ENCODE data around the gene PCDHB7.
"Not testable (repeated sequence)": the region's sequence is repeated elsewhere in the genome, so short reads cannot be mapped to it uniquely, and the experiment has no call there.

Gene PCDHB7

GRCh38 chr5:141172381-141173204 lies at the start of gene PCDHB7:
PCDHB7 (plus strand) TSS chr5:141172644; CDS start chr5:141172836, 192 bp downstream.
- no peak for DNase-seq (ENCODE audit: low read depth)

GRCh38 chr5:141123396-141124135 lies 48.9 kb upstream of the PCDHB7 start:
- not testable (repeated sequence) for DNase-seq (ENCODE audit: low read depth)

- DNase-seq (ENCODE audit: low read depth) = no peak
Measured at GRCh38 chr5:141127305-141127704, 45.1 kb upstream of the PCDHB7 start.

- DNase-seq (ENCODE audit: low read depth) = no peak
Measured at GRCh38 chr5:141135030-141135717, 37.3 kb upstream of the PCDHB7 start, which contains the start of gene PCDHB5. PCDHB5 (plus strand) TSS chr5:141135206; CDS start chr5:141135435, 229 bp downstream.

GRCh38 chr5:141135718-141136266 lies 36.7 kb upstream of the PCDHB7 start:
- DNase-seq (ENCODE audit: low read depth) = no peak

GRCh38 chr5:141137346-141137745 lies 35.1 kb upstream of the PCDHB7 start:
- not testable (repeated sequence) for DNase-seq (ENCODE audit: low read depth)

GRCh38 chr5:141149812-141150211 lies 22.6 kb upstream of the PCDHB7 start, which contains the start of gene PCDHB6:
PCDHB6 (plus strand) TSS chr5:141150057; CDS start chr5:141150258, 201 bp downstream.
- DNase-seq (ENCODE audit: low read depth) = no peak

GRCh38 chr5:141150224-141150992 lies 22.0 kb upstream of the PCDHB7 start:
- no peak for DNase-seq (ENCODE audit: low read depth)

- DNase-seq (ENCODE audit: low read depth) = no peak
Measured at GRCh38 chr5:141150993-141151325, 21.5 kb upstream of the PCDHB7 start.

- not testable (repeated sequence) for DNase-seq (ENCODE audit: low read depth)
Measured at GRCh38 chr5:141151632-141152031, 20.8 kb upstream of the PCDHB7 start.

GRCh38 chr5:141152096-141152495 lies 20.3 kb upstream of the PCDHB7 start:
- DNase-seq (ENCODE audit: low read depth) = not testable (repeated sequence)

GRCh38 chr5:141155540-141156374 lies 16.7 kb upstream of the PCDHB7 start:
- no peak for DNase-seq (ENCODE audit: low read depth)

- DNase-seq (ENCODE audit: low read depth) = not testable (repeated sequence)
Measured at GRCh38 chr5:141157356-141157755, 15.1 kb upstream of the PCDHB7 start.

GRCh38 chr5:141157901-141158300 lies 14.5 kb upstream of the PCDHB7 start:
- DNase-seq (ENCODE audit: low read depth) = not testable (repeated sequence)

GRCh38 chr5:141174291-141175104 lies 2.1 kb downstream of the PCDHB7 start:
- not testable (repeated sequence) for DNase-seq (ENCODE audit: low read depth)

GRCh38 chr5:141175933-141176332 lies 3.5 kb downstream of the PCDHB7 start:
- no peak for DNase-seq (ENCODE audit: low read depth)

- DNase-seq (ENCODE audit: low read depth) = not testable (repeated sequence)
Measured at GRCh38 chr5:141177577-141178191, 5.2 kb downstream of the PCDHB7 start, which contains the start of gene PCDHB8. PCDHB8 (plus strand) TSS chr5:141177790; CDS start chr5:141178035, 245 bp downstream.

- not testable (repeated sequence) for DNase-seq (ENCODE audit: low read depth)
Measured at GRCh38 chr5:141179371-141179770, 6.9 kb downstream of the PCDHB7 start.

- DNase-seq (ENCODE audit: low read depth) = not testable (repeated sequence)
Measured at GRCh38 chr5:141179876-141180275, 7.4 kb downstream of the PCDHB7 start.
